RPMI8226 (cell line): ENCODE data around the gene MED12L.
A peak's percentile ranks its signal among the peaks of the same experiment; 100 is the strongest.

Experiments
- DNase-seq: peaks from one replicate; pipeline ENCODE4 v3.0.0-alpha.2; 2015

The MED12L gene

GRCh38 chr3:151264605-151265004, 179.1 kb downstream of the MED12L start:
- DNase-seq = no peak

- DNase-seq = no peak
Observed at GRCh38 chr3:151265166-151265565, 179.7 kb downstream of the MED12L start.

- DNase-seq = peak; percentile 97
Observed at GRCh38 chr3:151265866-151266265, 180.4 kb downstream of the MED12L start.

GRCh38 chr3:151267066-151267465, 181.6 kb downstream of the MED12L start:
- no peak for DNase-seq

DNA sequence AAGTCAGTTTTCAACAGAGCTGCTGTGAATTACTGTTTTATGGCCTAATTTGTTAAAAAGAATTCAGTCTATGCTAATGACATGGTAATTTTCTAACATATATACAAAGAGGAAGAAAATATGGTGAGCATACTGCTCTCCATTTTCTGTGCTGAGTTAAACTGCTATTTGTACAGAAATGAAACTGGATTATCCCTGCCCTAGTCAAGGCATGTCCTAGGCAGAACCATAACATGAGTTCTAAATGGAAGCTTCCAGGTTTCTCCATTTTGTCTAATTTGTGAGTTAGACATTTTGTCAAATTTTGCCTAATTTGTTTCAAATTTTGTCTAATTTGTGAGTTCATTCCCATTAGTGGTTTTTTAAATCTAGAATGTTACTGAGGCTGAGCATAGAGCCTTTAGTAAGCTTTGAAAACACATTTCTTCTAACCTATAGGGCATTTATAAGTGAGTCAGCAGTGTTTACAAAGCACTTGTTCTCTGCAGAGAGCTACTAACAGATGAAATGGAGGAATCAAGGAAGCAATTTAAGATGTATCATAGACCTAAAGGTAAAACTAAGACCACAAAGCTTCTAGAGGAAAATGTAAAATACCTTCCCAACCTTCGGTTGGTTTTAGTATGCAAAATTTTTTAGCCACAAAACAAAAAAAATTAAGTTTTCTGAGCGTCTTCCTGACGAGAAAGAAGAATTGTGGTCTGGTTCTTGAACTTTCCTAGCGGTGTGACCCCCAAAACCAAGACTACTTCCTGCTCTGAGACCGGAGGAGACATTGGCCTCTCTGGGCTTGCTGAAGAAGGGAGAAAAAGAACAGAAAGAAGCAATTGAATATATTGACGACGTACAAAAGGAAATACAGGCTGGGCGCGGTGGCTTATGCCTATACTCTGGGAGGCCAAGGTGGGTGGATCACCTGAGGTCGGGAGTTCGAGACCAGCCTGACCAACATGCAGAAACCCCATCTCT, 183.1 kb downstream of the MED12L start:
- DNase-seq = no peak

- DNase-seq = no peak
Observed at GRCh38 chr3:151269631-151270030, 184.2 kb downstream of the MED12L start.

- no peak for DNase-seq
Observed at GRCh38 chr3:151275091-151275490, 189.6 kb downstream of the MED12L start.

DNA sequence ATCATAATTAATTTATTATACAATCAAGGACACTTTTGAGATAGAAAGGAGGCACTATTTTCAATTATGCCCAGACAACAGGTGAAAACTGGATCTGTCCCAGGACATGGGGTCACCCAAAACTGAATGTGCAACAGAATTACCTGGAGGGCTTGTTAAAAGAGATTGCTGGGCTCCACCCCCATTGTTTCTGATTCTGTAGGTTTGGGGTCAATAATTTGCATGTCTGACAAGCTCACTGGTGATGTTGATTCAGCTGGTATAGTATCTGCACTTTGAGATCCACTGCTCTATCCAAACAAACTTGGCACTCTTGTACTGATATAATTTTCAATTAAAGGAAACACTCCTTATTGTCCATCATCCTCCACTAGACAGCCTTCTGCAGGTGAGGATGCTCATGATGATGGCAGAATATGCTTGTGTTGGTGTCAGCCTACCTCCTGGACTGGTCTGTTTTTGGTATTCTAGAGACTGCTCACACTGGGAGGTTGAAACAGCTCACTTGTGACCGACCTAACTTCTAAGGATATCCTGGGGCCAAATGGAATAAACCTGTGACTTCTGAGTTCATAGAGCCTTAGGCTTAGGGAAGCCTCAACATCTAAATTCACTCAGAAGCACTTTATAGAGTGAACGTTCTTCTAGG, 190.7 kb downstream of the MED12L start:
- no peak for DNase-seq

DNA sequence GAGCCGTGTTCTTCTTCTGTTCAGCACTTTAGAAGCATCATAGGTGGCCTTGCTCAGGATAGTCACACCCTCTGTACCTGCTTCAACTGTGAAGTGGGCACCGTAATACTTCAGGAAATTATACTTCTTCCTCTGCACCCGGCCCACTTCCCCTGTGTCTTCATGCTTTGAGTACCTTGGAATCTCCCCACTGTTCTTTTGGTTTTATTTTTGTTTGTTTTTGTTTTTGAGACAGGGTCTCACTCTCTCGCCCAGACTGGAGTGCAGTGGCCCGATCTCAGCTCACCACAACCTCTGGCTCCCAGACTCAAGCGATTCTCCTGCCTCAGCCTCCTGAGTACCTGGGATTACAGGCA, 191.2 kb downstream of the MED12L start:
- no peak for DNase-seq

- DNase-seq = no peak
Observed at GRCh38 chr3:151278230-151278629, 192.8 kb downstream of the MED12L start, which contains the start of gene P2RY14. Gene P2RY14 (minus strand): TSS chr3:151278542. CDS start chr3:151214316, 64,226 bp downstream.

DNA sequence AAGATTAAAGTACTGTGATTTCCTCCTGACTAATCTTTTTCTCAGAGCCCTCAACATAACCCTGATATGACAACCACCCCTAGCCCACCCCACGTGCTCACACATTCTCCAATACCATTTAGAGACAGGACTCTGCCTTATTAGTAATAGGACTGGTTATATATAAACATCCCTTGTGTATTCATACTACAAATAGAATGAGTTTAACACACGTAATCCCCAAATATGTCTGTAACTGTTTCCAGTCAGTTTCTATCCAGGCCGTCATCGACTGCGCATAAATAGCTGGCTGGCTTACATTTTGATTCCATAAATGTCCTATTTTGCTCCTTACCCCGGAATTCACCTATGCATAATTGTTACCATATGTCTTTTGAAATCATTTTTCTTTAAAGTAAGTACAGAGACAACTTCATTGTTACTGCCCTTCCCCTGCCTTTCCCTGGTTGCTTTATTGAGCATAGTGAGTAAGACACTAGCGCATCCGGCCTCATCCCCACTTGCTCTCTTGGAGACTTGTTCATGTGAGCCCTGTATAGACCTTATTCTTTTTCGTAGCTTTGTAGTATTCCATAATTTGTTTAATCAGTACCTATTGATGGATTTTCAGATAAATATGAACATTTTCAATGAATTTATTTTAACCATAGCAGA, 196.3 kb downstream of the MED12L start:
- DNase-seq = no peak

- DNase-seq = peak; percentile 55
Observed at GRCh38 chr3:151282921-151283320, 197.5 kb downstream of the MED12L start.

- no peak for DNase-seq
Observed at GRCh38 chr3:151283387-151283786, 197.9 kb downstream of the MED12L start.

DNA sequence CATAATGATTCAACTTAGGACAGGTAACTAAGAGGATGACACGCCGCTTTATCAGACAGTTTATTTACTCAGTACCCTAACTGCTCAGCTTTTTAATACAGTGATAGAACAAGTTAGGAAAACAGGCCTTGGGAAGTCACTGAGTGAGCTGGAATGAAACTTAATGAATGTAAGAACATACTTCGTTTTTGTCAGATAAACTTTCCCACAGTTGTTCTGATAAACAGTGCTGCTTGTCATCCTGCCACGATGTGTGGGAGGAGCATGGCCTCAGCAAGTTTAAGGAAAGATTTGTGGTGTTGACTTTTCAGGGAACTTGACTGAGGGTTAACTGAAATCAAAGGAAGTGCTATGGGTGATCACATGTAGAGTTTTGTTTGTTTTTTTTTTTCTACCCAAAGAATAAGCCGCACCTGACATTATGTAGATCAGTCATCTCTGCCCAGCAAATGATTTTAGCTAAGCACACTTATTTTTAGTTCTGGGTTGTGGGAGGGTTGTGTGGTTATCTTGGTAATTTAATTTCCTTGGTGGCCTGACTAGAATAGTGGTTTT, 198.5 kb downstream of the MED12L start:
- DNase-seq = no peak

DNA sequence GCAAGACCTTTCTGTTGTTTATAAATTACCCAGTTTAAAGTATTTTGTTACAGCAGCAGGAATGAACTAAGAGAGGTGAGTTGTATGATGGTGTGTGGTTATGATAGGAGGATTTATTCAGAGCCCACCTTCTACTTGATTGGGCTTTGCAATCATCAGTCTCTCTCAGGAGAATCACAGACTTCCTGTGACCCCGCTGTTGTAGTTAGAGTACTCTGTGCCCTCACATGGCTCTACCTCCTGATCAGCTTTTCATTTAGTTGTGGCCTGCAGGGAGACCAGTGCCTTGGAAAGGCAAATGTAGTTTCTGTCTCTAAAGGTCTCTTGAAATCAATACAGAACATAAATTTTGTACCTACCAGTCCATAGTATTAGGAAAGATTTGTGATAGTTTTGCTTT, 200.5 kb downstream of the MED12L start:
- DNase-seq = no peak

GRCh38 chr3:151289445-151289844, 204.0 kb downstream of the MED12L start:
- DNase-seq = no peak

DNA sequence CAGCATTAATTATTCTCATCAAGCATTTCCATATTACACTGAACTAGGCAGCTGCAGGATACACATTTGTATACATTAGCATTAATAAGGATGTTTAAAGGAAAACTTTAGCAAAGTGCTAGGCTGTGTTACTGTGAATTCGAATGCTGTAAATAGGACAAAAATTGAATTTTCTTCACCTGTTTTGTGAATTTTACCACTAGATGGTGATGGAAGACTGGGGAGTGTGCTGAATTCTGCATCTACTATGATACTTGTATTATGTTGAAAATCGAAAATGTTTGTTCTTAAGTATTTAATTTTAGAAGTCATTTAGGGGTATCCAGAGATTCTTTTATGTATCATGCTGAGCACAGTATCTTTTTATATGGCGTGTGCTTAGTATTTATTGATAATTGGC, 205.2 kb downstream of the MED12L start:
- peak; percentile 35 for DNase-seq

GRCh38 chr3:151293127-151293526, 207.7 kb downstream of the MED12L start:
- no peak for DNase-seq

DNA sequence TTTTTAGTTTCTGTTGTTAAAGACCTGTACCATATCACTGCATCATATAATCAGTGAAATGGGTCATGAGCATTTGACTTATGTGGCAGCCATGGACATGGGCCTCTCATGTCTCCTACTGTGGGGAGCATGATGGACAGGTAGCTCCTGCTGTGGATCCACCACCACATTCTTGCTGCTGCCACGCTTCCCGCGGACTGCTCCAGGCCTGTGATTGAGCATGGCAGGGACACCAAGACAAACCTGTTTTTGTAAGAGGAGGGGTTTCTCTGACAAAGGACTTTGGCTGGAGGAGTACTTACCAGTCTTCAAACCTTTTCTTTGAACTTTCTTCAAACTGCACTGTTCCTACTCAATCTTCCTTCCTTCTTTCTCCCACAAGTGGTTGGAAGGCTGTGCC, 210.8 kb downstream of the MED12L start:
- DNase-seq = no peak

- DNase-seq = no peak
Observed at GRCh38 chr3:151297429-151297828, 212.0 kb downstream of the MED12L start.

GRCh38 chr3:151299006-151299405, 213.5 kb downstream of the MED12L start:
- no peak for DNase-seq

- DNase-seq = no peak
Observed at GRCh38 chr3:151300539-151300938, 215.1 kb downstream of the MED12L start.

DNA sequence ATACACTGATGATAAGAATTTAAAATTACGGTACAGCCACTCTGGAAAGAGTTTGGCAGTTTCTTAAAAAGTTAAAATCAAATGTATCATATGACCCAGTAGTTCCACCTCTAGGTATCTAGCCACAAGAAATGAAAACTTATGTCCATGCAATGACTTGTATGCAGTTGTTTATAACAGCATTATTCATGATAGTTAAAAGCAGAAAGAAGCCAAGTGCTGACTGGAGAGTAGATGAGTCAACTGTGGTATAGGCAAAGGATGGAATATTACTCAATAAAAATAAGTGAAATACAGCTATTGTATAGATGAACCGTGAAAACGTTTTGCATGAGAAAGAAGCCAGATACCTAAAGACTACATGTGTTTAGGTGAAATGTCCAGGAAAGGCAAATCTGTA, 216.3 kb downstream of the MED12L start:
- DNase-seq = no peak
